Measurements from ENCODE around the gene C7orf25.

The C7orf25 gene

DNA sequence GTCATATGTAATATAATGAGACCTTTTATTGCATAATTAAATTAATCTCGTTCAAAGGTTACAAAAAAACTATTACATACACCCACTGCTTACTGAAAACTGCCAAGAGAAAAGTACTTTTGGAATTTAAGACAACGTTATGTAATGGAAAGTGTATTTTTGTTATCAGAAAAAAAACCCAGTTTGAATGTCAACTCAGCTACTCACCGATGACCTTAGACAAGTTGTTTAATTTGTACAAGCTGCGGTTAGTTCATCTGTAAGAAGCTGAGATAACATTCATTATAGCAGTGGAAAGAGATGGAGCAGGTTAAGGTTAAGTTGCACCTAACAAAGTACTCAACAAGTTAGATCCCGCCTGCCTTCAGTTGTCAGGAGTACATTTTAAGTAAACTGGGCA lies 19.0 kb upstream of the C7orf25 start:
- TF ChIP-seq CTCF (IDR thresholded peaks at IDR 0.05; ENCODE audit: insufficient read depth, low read depth, low read length, missing control alignments), result no peak
- DNase-seq (ENCODE audit: low read depth), result no peak
- peak overlapping the region; percentile 88 for H3K4me3 ChIP-seq (ENCODE audit: low read length)

GRCh38 chr7:42929449-42929848 lies 17.6 kb upstream of the C7orf25 start:
- no peak for DNase-seq (ENCODE audit: low read depth)
- no peak overlapping the region for H3K4me3 ChIP-seq (ENCODE audit: low read length)
- no peak for TF ChIP-seq CTCF (IDR thresholded peaks at IDR 0.05; ENCODE audit: insufficient read depth, low read depth, low read length, missing control alignments)

- no peak for TF ChIP-seq CTCF (IDR thresholded peaks at IDR 0.05; ENCODE audit: insufficient read depth, low read depth, low read length, missing control alignments)
- DNase-seq (ENCODE audit: low read depth), result no peak
- no peak overlapping the region for H3K4me3 ChIP-seq (ENCODE audit: low read length)
Measured at GRCh38 chr7:42928754-42929153, 16.9 kb upstream of the C7orf25 start.

- no peak overlapping the region for H3K4me3 ChIP-seq (ENCODE audit: low read length)
- DNase-seq (ENCODE audit: low read depth), result no peak
- no peak for TF ChIP-seq CTCF (IDR thresholded peaks at IDR 0.05; ENCODE audit: insufficient read depth, low read depth, low read length, missing control alignments)
Measured at GRCh38 chr7:42926204-42926603, 14.3 kb upstream of the C7orf25 start.

DNA sequence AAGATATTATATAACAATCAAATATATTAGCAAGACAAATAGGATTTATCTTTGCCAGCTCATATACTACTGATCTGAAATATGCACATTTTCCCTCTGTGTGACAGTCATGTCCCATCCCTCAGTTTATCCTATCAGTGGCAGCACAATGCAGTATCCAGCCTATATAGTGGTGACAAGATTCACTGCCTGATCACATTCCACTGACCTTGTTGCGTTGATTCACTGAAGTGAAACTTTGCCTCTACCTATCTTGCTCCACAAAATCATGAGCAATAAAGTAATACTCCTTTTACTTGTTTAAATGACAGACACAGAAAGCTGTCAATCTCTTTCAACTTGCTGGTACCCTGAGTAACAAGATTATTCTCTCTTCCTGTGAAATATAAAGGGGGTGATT lies 13.8 kb upstream of the C7orf25 start:
- DNase-seq (ENCODE audit: low read depth), result peak; percentile 40
- H3K4me3 ChIP-seq (ENCODE audit: low read length), result no peak overlapping the region
- TF ChIP-seq CTCF (IDR thresholded peaks at IDR 0.05; ENCODE audit: insufficient read depth, low read depth, low read length, missing control alignments), result no peak

DNA sequence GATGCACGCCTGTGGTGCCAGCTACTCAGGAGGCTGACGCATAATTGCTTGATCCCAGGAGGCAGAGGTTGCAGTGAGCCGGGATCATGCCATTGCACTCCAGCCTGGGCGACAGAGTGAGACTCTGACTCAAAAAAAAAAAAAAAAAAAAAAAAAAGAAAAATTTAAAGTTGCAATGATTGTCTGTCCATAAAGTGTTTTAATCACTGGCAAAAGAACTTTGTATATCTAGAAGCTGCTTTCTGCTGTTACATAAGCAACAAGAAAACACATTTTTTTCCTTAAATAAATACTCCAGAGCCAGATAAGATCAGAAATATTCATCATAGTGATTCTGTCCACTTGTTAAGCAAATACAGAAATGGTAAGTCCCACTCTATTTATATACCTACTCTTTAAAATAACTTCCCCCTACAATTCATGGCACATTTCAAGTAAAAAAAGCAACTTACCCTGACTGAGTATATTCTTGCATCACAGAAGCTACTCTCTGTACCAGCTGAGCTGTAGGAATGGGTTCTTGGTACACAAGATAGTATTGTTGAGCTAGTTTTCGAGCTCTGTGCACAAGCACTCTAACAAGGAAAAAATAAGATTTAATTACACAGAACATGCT lies 12.5 kb upstream of the C7orf25 start:
- no peak for TF ChIP-seq CTCF (IDR thresholded peaks at IDR 0.05; ENCODE audit: insufficient read depth, low read depth, low read length, missing control alignments)
- no peak overlapping the region for H3K4me3 ChIP-seq (ENCODE audit: low read length)
- DNase-seq (ENCODE audit: low read depth), result no peak

DNA sequence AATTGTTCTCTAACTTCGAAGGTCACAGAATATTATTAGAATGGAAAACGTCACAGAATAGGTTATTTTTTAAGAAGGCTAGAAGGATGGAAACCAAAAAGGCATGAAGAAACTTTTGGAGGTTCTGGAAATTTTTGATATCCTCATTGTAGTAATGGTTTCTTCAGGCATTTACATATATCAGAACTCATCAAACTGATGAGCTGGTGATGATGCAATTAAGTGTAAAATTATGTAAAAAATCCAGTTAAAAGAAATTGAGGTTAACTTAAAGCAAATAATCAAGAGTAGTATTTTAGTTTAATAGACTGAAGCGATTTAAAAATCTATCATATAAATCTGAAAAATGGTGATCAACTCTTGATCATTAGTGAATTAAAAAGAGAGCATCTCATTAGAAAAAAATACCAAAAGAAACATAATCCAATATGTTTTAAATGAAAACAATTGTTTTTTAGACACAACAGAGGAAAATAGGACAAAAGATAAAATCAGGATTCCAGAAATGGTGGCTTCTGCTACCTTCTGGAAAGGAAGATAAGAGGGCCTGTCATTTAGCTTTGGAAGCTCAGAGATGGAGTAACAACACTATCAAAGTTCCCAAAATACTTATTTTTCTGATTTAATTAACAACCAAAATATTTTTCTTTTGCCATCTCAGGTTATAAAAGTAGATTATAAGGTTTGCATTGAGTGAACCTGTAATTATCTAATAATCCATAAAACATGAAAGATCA lies 10.3 kb upstream of the C7orf25 start:
- no peak for DNase-seq (ENCODE audit: low read depth)
- no peak overlapping the region for H3K4me3 ChIP-seq (ENCODE audit: low read length)
- no peak for TF ChIP-seq CTCF (IDR thresholded peaks at IDR 0.05; ENCODE audit: insufficient read depth, low read depth, low read length, missing control alignments)
